ENCODE data around the gene CDC42EP5.

CDC42EP5 gene

GRCh38 chr19:54418930-54419800, 53.9 kb downstream of the CDC42EP5 start:
- H3K36me3 ChIP-seq (ENCODE audit: control insufficient read depth, insufficient read depth, low read length): no peaks in the 10 kb centered on the region
- no peaks in the 10 kb centered on the region for H3K9me3 ChIP-seq (ENCODE audit: control insufficient read depth, low read length)
- DNase-seq: no peak
- no peak overlapping the region for H3K4me3 ChIP-seq (ENCODE audit: insufficient read depth, low read depth, low read length, poor library complexity, severe bottlenecking)
- H3K27ac ChIP-seq (ENCODE audit: insufficient read depth, low read length, poor library complexity, severe bottlenecking): no peak overlapping the region
- peaks cover 29% of the 10 kb centered on the region for H3K27me3 ChIP-seq (replicated peaks; ENCODE audit: control insufficient read depth, insufficient read depth, low read length, poor library complexity, severe bottlenecking)
- peaks cover 9% of the 10 kb centered on the region for H3K4me1 ChIP-seq (ENCODE audit: control insufficient read depth, insufficient read depth, low read length, poor library complexity, severe bottlenecking)

DNA sequence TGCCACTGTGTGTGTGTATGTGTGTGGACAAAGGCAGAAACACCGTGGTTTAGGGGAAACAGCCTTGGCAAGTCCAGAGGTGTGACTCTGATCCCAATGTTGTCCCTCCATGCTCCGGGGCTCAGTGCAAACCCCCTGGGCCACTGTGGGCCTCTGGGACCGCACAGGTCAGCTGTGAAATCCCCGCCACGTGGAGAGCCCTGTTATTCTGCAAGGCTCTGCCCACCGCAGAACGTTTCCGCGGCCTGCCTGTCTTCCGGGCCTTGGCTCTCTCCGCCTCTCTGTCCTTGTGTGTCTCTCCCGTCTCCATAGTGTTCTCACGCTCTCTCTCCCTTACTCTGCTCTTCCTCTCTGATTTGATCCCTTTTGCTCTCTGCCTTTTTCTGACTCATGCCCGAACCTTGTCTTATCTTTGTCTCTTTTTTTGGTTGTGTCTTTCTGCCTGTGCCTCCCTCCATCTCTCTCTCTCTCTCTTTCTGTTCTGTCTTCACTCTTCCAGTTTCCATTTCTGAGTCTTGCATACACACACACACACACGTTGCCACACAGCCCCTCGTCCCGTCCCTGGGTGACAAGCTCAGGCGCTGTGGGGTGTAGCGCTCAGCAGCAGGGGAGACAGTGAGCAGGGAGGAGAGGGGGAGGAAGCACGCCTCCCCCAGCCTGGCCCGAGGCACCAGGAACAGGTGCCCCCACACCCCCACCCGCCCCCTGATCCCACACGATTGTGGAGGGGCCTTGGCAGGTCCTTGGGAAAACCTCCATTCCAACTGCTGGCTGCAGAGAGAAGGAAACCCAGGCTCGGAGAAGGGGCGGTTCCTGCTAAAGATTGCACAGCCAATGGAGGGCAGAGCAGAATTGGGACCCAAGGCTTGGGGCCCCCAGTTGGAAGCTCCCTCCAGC, 54.8 kb downstream of the CDC42EP5 start:
- Histone ChIP-seq H3K4me1 (ENCODE audit: control insufficient read depth, insufficient read depth, low read length, poor library complexity, severe bottlenecking) (peaks cover 9% of the 10 kb centered on the region), H3K9me3 (ENCODE audit: control insufficient read depth, low read length) (no peaks in the 10 kb centered on the region), H3K36me3 (ENCODE audit: control insufficient read depth, insufficient read depth, low read length) (no peaks in the 10 kb centered on the region), H3K4me3 (ENCODE audit: insufficient read depth, low read depth, low read length, poor library complexity, severe bottlenecking) (no peak overlapping the region), H3K27ac (ENCODE audit: insufficient read depth, low read length, poor library complexity, severe bottlenecking) (no peak overlapping the region), H3K27me3 (replicated peaks; ENCODE audit: control insufficient read depth, insufficient read depth, low read length, poor library complexity, severe bottlenecking) (peaks cover 29% of the 10 kb centered on the region)
- DNase-seq: no peak

GRCh38 chr19:54416695-54417491, 56.2 kb downstream of the CDC42EP5 start:
- peaks cover 29% of the 10 kb centered on the region for H3K27me3 ChIP-seq (replicated peaks; ENCODE audit: control insufficient read depth, insufficient read depth, low read length, poor library complexity, severe bottlenecking)
- peaks cover 9% of the 10 kb centered on the region for H3K4me1 ChIP-seq (ENCODE audit: control insufficient read depth, insufficient read depth, low read length, poor library complexity, severe bottlenecking)
- H3K27ac ChIP-seq (ENCODE audit: insufficient read depth, low read length, poor library complexity, severe bottlenecking): no peak overlapping the region
- H3K4me3 ChIP-seq (ENCODE audit: insufficient read depth, low read depth, low read length, poor library complexity, severe bottlenecking): no peak overlapping the region
- H3K9me3 ChIP-seq (ENCODE audit: control insufficient read depth, low read length): no peaks in the 10 kb centered on the region
- no peak for DNase-seq
- no peaks in the 10 kb centered on the region for H3K36me3 ChIP-seq (ENCODE audit: control insufficient read depth, insufficient read depth, low read length)

- Histone ChIP-seq H3K27me3 (replicated peaks; ENCODE audit: control insufficient read depth, insufficient read depth, low read length, poor library complexity, severe bottlenecking) (peaks cover 29% of the 10 kb centered on the region), H3K9me3 (ENCODE audit: control insufficient read depth, low read length) (no peaks in the 10 kb centered on the region), H3K4me1 (ENCODE audit: control insufficient read depth, insufficient read depth, low read length, poor library complexity, severe bottlenecking) (peaks cover 9% of the 10 kb centered on the region), H3K4me3 (ENCODE audit: insufficient read depth, low read depth, low read length, poor library complexity, severe bottlenecking) (no peak overlapping the region), H3K36me3 (ENCODE audit: control insufficient read depth, insufficient read depth, low read length) (no peaks in the 10 kb centered on the region), H3K27ac (ENCODE audit: insufficient read depth, low read length, poor library complexity, severe bottlenecking) (no peak overlapping the region)
- DNase-seq: no peak
Measured at GRCh38 chr19:54415901-54416673, 57.0 kb downstream of the CDC42EP5 start.

DNA sequence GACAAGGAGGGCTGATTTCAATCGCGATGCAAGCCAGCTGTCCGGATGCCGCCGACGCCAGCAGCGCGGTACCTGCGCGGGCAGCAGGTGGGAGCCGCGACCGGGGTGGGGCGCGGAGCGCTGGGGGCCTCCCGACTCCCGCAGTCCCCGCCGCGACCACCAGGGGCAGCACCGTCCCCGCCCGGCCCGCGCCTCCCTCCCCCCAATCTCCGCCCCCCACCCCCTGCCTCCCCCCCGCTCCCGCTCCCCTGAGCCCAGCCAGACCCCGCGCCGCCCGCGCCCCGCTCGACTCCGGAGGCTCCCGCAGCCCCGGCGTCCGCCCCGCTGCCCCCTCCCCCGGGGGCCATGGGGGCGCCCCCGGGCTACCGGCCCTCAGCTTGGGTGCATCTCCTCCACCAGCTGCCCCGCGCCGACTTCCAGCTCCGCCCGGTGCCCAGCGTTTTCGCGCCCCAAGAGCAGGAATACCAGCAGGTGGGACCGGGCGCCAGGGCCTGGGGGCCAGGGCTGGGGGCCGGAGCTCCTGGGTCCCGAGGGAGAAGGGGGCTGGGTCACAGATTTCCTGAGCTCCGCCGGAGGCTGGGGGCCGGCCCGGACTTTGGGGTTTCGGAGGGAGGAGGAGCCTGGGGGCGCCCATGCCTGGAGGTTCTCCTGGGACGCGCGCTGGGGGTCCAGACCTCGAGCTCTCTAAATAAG, 57.7 kb downstream of the CDC42EP5 start, which contains the start of gene TTYH1:
TSS of gene TTYH1 (plus strand) at position 257 of the 693 bp plus-strand sequence. CDS start at position 346, 89 bp downstream.
- no peak within 1 kb of the TSS for H3K4me3 ChIP-seq (ENCODE audit: insufficient read depth, low read depth, low read length, poor library complexity, severe bottlenecking)
- peaks cover 9% of the 10 kb centered on the region for H3K4me1 ChIP-seq (ENCODE audit: control insufficient read depth, insufficient read depth, low read length, poor library complexity, severe bottlenecking)
- no peaks in the 10 kb centered on the region for H3K9me3 ChIP-seq (ENCODE audit: control insufficient read depth, low read length)
- no peaks in the 10 kb centered on the region for H3K36me3 ChIP-seq (ENCODE audit: control insufficient read depth, insufficient read depth, low read length)
- peaks cover 29% of the 10 kb centered on the region for H3K27me3 ChIP-seq (replicated peaks; ENCODE audit: control insufficient read depth, insufficient read depth, low read length, poor library complexity, severe bottlenecking)
- DNase-seq: no peak
- H3K27ac ChIP-seq (ENCODE audit: insufficient read depth, low read length, poor library complexity, severe bottlenecking): no peak within 1 kb of the TSS
